ENCODE measurements around the gene RMND1. TPM values are rescaled to one million over a fixed set of nuclear protein-coding genes. Genes with fewer than 3 reads are reported as not detected.
A peak's percentile ranks its signal among the peaks of the same experiment; 100 is the strongest.

RMND1 gene
- total and polyA plus RNA-seq, 2 of the 13 experiments (the other 11 are each of a cell fraction or from before 2014, with no cell fraction given), result 34.0 to 72.5 TPM

DNA sequence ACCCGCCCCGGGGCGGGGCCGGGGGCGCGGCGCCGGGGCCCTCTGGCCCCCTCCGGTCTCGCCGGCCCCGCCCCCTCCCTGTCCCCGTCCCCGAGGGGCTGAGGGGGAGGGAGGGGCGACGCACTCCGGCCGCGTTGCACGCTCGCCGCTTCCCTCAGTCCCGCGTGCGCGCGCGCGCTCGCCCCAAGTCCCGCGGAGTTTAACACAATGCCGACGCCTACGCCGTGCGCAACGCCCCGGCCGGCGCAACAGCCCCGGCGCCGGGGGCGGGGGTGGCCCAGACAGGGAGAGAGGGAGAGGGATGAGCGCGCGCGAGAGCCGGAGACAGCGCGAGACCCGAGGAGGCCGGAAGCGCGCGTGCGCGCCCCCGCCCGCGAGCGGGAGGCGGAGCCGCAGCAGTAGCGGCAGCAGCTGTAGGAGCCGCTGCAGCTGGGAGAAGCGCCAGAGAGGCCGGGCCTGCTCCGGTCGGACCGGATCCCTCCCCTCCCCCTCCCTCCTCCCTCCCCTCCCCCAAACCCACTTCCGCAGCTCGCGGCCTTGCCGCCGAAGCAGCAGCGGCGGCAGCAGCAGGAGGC is 61.6 kb downstream of the RMND1 start (continued):
- no peak for TF ChIP-seq ZNF225 (CRISPR knock-in tag; IDR thresholded peaks at IDR 0.05)
- TF ChIP-seq GTF2F1 (IDR thresholded peaks at IDR 0.05; ENCODE audit: low read length), result 0 out of 2 replicates have a peak, but pooled peaks have one; percentile 13
- TF ChIP-seq ZNF136 (CRISPR knock-in tag; IDR thresholded peaks at IDR 0.05; ENCODE audit: low read depth), result no peak; the same call in 1 of the 2 replicates
- TF ChIP-seq ZNF3 (CRISPR knock-in tag; IDR thresholded peaks at IDR 0.05), result no peak
- TF ChIP-seq, protein P1, sequence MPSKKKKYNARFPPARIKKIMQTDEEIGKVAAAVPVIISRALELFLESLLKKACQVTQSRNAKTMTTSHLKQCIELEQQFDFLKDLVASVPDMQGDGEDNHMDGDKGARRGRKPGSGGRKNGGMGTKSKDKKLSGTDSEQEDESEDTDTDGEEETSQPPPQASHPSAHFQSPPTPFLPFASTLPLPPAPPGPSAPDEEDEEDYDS (CRISPR knock-in tag; IDR thresholded peaks at IDR 0.05), result no peak; the same call in 1 of the 2 replicates
- TF ChIP-seq, protein P2, sequence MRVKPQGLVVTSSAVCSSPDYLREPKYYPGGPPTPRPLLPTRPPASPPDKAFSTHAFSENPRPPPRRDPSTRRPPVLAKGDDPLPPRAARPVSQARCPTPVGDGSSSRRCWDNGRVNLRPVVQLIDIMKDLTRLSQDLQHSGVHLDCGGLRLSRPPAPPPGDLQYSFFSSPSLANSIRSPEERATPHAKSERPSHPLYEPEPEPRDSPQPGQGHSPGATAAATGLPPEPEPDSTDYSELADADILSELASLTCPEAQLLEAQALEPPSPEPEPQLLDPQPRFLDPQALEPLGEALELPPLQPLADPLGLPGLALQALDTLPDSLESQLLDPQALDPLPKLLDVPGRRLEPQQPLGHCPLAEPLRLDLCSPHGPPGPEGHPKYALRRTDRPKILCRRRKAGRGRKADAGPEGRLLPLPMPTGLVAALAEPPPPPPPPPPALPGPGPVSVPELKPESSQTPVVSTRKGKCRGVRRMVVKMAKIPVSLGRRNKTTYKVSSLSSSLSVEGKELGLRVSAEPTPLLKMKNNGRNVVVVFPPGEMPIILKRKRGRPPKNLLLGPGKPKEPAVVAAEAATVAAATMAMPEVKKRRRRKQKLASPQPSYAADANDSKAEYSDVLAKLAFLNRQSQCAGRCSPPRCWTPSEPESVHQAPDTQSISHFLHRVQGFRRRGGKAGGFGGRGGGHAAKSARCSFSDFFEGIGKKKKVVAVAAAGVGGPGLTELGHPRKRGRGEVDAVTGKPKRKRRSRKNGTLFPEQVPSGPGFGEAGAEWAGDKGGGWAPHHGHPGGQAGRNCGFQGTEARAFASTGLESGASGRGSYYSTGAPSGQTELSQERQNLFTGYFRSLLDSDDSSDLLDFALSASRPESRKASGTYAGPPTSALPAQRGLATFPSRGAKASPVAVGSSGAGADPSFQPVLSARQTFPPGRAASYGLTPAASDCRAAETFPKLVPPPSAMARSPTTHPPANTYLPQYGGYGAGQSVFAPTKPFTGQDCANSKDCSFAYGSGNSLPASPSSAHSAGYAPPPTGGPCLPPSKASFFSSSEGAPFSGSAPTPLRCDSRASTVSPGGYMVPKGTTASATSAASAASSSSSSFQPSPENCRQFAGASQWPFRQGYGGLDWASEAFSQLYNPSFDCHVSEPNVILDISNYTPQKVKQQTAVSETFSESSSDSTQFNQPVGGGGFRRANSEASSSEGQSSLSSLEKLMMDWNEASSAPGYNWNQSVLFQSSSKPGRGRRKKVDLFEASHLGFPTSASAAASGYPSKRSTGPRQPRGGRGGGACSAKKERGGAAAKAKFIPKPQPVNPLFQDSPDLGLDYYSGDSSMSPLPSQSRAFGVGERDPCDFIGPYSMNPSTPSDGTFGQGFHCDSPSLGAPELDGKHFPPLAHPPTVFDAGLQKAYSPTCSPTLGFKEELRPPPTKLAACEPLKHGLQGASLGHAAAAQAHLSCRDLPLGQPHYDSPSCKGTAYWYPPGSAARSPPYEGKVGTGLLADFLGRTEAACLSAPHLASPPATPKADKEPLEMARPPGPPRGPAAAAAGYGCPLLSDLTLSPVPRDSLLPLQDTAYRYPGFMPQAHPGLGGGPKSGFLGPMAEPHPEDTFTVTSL (CRISPR knock-in tag; IDR thresholded peaks at IDR 0.05; ENCODE audit: borderline replicate concordance), result no peak; the same call in 1 of the 2 replicates
- TF ChIP-seq ZNF557 (CRISPR knock-in tag; IDR thresholded peaks at IDR 0.05), result peak; percentile 46; the same call in 1 of the 2 replicates
- TF ChIP-seq LCORL (IDR thresholded peaks at IDR 0.05), result no peak
- TF ChIP-seq LCORL (CRISPR knock-in tag; IDR thresholded peaks at IDR 0.05), result peak; percentile 18; the same call in 1 of the 2 replicates
- TF ChIP-seq PAX8 (CRISPR knock-in tag; IDR thresholded peaks at IDR 0.05; ENCODE audit: borderline replicate concordance), result no peak
- no peak; the same call in 1 of the 2 replicates for TF ChIP-seq MAF1 (CRISPR knock-in tag; IDR thresholded peaks at IDR 0.05; ENCODE audit: borderline replicate concordance)
- TF ChIP-seq CEBPB (IDR thresholded peaks at IDR 0.05; ENCODE audit: borderline replicate concordance, low read depth, low read length), result peak; percentile 38; the same call in 1 of the 2 replicates
- TF ChIP-seq ZNF619 (CRISPR knock-in tag; IDR thresholded peaks at IDR 0.05), result no peak
- TF ChIP-seq, protein P3, sequence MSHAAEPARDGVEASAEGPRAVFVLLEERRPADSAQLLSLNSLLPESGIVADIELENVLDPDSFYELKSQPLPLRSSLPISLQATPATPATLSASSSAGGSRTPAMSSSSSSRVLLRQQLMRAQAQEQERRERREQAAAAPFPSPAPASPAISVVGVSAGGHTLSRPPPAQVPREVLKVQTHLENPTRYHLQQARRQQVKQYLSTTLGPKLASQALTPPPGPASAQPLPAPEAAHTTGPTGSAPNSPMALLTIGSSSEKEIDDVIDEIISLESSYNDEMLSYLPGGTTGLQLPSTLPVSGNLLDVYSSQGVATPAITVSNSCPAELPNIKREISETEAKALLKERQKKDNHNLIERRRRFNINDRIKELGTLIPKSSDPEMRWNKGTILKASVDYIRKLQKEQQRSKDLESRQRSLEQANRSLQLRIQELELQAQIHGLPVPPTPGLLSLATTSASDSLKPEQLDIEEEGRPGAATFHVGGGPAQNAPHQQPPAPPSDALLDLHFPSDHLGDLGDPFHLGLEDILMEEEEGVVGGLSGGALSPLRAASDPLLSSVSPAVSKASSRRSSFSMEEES (CRISPR knock-in tag; IDR thresholded peaks at IDR 0.05), result no peak
- TF ChIP-seq, protein P4, sequence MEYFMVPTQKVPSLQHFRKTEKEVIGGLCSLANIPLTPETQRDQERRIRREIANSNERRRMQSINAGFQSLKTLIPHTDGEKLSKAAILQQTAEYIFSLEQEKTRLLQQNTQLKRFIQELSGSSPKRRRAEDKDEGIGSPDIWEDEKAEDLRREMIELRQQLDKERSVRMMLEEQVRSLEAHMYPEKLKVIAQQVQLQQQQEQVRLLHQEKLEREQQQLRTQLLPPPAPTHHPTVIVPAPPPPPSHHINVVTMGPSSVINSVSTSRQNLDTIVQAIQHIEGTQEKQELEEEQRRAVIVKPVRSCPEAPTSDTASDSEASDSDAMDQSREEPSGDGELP (IDR thresholded peaks at IDR 0.05; ENCODE audit: borderline replicate concordance, low read depth), result peak; percentile 86; the same call in 1 of the 2 replicates
- TF ChIP-seq, protein P5, sequence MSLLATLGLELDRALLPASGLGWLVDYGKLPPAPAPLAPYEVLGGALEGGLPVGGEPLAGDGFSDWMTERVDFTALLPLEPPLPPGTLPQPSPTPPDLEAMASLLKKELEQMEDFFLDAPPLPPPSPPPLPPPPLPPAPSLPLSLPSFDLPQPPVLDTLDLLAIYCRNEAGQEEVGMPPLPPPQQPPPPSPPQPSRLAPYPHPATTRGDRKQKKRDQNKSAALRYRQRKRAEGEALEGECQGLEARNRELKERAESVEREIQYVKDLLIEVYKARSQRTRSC (CRISPR knock-in tag; IDR thresholded peaks at IDR 0.05; ENCODE audit: low read depth), result no peak
- no peak for TF ChIP-seq HHEX (CRISPR knock-in tag; IDR thresholded peaks at IDR 0.05)
- no peak for TF ChIP-seq ZNF773 (CRISPR knock-in tag; IDR thresholded peaks at IDR 0.05; ENCODE audit: borderline replicate concordance)
- TF ChIP-seq TBP (CRISPR knock-in tag; IDR thresholded peaks at IDR 0.05), result no peak
- peak; percentile 91 for TF ChIP-seq YEATS2 (CRISPR knock-in tag; IDR thresholded peaks at IDR 0.05; ENCODE audit: borderline replicate concordance)
- no peak for TF ChIP-seq SMAD9 (CRISPR knock-in tag; IDR thresholded peaks at IDR 0.05)
- no peak; the same call in none of the 2 replicates for TF ChIP-seq ZBTB7B (CRISPR knock-in tag; IDR thresholded peaks at IDR 0.05)
- peak; percentile 67; the same call in 1 of the 2 replicates for TF ChIP-seq ZBTB38 (CRISPR knock-in tag; IDR thresholded peaks at IDR 0.05)

Measured in HepG2 (cell line).